Adipocyte (in vitro differentiated cells): ENCODE results near the gene ENTPD1.

Experiments
- DNase-seq: peaks from one replicate; pipeline ENCODE4 v3.0.0-alpha.2; 2015; ENCODE audit warnings: low read depth
- H3K27me3 ChIP-seq: replicated peaks from 2 replicates; pipeline ENCODE4 v1.7.0; 2013; ENCODE audit warnings: mild to moderate bottlenecking, low read length, moderate library complexity; ENCODE audit not compliant: control insufficient read depth, insufficient read depth
- H3K36me3 ChIP-seq: 2 replicates; pipeline ENCODE4 v1.7.0; 2013; ENCODE audit warnings: low read length, mild to moderate bottlenecking, moderate library complexity; ENCODE audit not compliant: control insufficient read depth, insufficient read depth, severe bottlenecking
- H3K4me1 ChIP-seq: 2 replicates; pipeline ENCODE4 v1.7.0; 2013; ENCODE audit warnings: mild to moderate bottlenecking, low read length, moderate library complexity; ENCODE audit not compliant: control insufficient read depth, insufficient read depth
- H3K4me3 ChIP-seq: 2 replicates; pipeline ENCODE4 v1.7.0; 2013; ENCODE audit warnings: mild to moderate bottlenecking, low read length, moderate library complexity
- H3K9ac ChIP-seq: 2 replicates; pipeline ENCODE4 v1.7.0; 2013; ENCODE audit warnings: mild to moderate bottlenecking, low read length, moderate library complexity
- H3K9me3 ChIP-seq: 2 replicates; pipeline ENCODE4 v1.7.0; 2013; ENCODE audit warnings: mild to moderate bottlenecking, low read length, moderate library complexity; ENCODE audit not compliant: control insufficient read depth

ENTPD1 gene

GRCh38 chr10:95788830-95789229, 32.9 kb downstream of the ENTPD1 start:
- H3K4me1 ChIP-seq, result peaks cover 17% of the 10 kb centered on the region
- H3K4me3 ChIP-seq, result no peak overlapping the region
- no peaks in the 10 kb centered on the region for H3K36me3 ChIP-seq
- no peak overlapping the region for H3K9ac ChIP-seq
- peak; percentile 79 for DNase-seq
- H3K9me3 ChIP-seq, result no peaks in the 10 kb centered on the region
- H3K27me3 ChIP-seq, result no peaks in the 10 kb centered on the region

- Histone ChIP-seq H3K9me3 (no peaks in the 10 kb centered on the region), H3K4me1 (peaks cover 17% of the 10 kb centered on the region), H3K4me3 (no peak overlapping the region), H3K27me3 (no peaks in the 10 kb centered on the region), H3K9ac (no peak overlapping the region), H3K36me3 (no peaks in the 10 kb centered on the region)
- peak; percentile 22 for DNase-seq
Observed at GRCh38 chr10:95789902-95790301, 33.9 kb downstream of the ENTPD1 start.

- no peak for DNase-seq
- H3K9me3 ChIP-seq, result no peaks in the 10 kb centered on the region
- H3K36me3 ChIP-seq, result no peaks in the 10 kb centered on the region
- H3K9ac ChIP-seq, result no peak overlapping the region
- H3K27me3 ChIP-seq, result no peaks in the 10 kb centered on the region
- H3K4me3 ChIP-seq, result no peak overlapping the region
- peaks cover 17% of the 10 kb centered on the region for H3K4me1 ChIP-seq
Observed at GRCh38 chr10:95790982-95791381, 35.0 kb downstream of the ENTPD1 start.

- H3K4me1 ChIP-seq, result peaks cover 17% of the 10 kb centered on the region
- no peaks in the 10 kb centered on the region for H3K36me3 ChIP-seq
- no peaks in the 10 kb centered on the region for H3K9me3 ChIP-seq
- no peaks in the 10 kb centered on the region for H3K27me3 ChIP-seq
- no peak overlapping the region for H3K9ac ChIP-seq
- no peak overlapping the region for H3K4me3 ChIP-seq
- DNase-seq, result no peak
Observed at GRCh38 chr10:95791425-95791979, 35.5 kb downstream of the ENTPD1 start.

GRCh38 chr10:95792211-95792780, 36.3 kb downstream of the ENTPD1 start:
- Histone ChIP-seq H3K27me3 (no peaks in the 10 kb centered on the region), H3K9me3 (no peaks in the 10 kb centered on the region), H3K9ac (no peak overlapping the region), H3K4me1 (peaks cover 17% of the 10 kb centered on the region), H3K36me3 (no peaks in the 10 kb centered on the region), H3K4me3 (no peak overlapping the region)
- DNase-seq, result peak; percentile 62

GRCh38 chr10:95792874-95793285, 36.9 kb downstream of the ENTPD1 start:
- no peaks in the 10 kb centered on the region for H3K9me3 ChIP-seq

GRCh38 chr10:95793401-95794045, 37.6 kb downstream of the ENTPD1 start:
- no peak for DNase-seq
- Histone ChIP-seq H3K4me3 (no peak overlapping the region), H3K36me3 (no peaks in the 10 kb centered on the region), H3K9me3 (no peaks in the 10 kb centered on the region), H3K9ac (no peak overlapping the region), H3K27me3 (no peaks in the 10 kb centered on the region), H3K4me1 (peaks cover 17% of the 10 kb centered on the region)

More at GRCh38 chr10:95792874-95793285, 36.9 kb downstream of the ENTPD1 start:
- Histone ChIP-seq H3K9ac (no peak overlapping the region), H3K4me1 (peaks cover 17% of the 10 kb centered on the region), H3K36me3 (no peaks in the 10 kb centered on the region), H3K27me3 (no peaks in the 10 kb centered on the region), H3K4me3 (no peak overlapping the region)
- peak; percentile 83 for DNase-seq

GRCh38 chr10:95794195-95794594, 38.2 kb downstream of the ENTPD1 start:
- no peak for DNase-seq
- Histone ChIP-seq H3K4me3 (no peak overlapping the region), H3K4me1 (peaks cover 17% of the 10 kb centered on the region), H3K36me3 (no peaks in the 10 kb centered on the region), H3K9me3 (no peaks in the 10 kb centered on the region), H3K27me3 (no peaks in the 10 kb centered on the region), H3K9ac (no peak overlapping the region)

GRCh38 chr10:95795602-95796001, 39.6 kb downstream of the ENTPD1 start:
- H3K9me3 ChIP-seq, result no peaks in the 10 kb centered on the region
- H3K27me3 ChIP-seq, result no peaks in the 10 kb centered on the region

GRCh38 chr10:95796504-95796903, 40.5 kb downstream of the ENTPD1 start:
- no peaks in the 10 kb centered on the region for H3K36me3 ChIP-seq
- no peaks in the 10 kb centered on the region for H3K27me3 ChIP-seq
- no peaks in the 10 kb centered on the region for H3K9me3 ChIP-seq
- H3K4me3 ChIP-seq, result no peak overlapping the region
- no peak for DNase-seq
- no peak overlapping the region for H3K9ac ChIP-seq
- peaks cover 17% of the 10 kb centered on the region for H3K4me1 ChIP-seq

More at GRCh38 chr10:95795602-95796001, 39.6 kb downstream of the ENTPD1 start:
- no peak for DNase-seq
- peaks cover 17% of the 10 kb centered on the region for H3K4me1 ChIP-seq
- H3K36me3 ChIP-seq, result no peaks in the 10 kb centered on the region
- H3K9ac ChIP-seq, result no peak overlapping the region
- no peak overlapping the region for H3K4me3 ChIP-seq

- no peak overlapping the region for H3K4me3 ChIP-seq
- no peaks in the 10 kb centered on the region for H3K36me3 ChIP-seq
- no peak overlapping the region for H3K9ac ChIP-seq
- no peaks in the 10 kb centered on the region for H3K9me3 ChIP-seq
- no peaks in the 10 kb centered on the region for H3K27me3 ChIP-seq
- H3K4me1 ChIP-seq, result peaks cover 3% of the 10 kb centered on the region
- DNase-seq, result no peak
Observed at GRCh38 chr10:95798096-95798855, 42.3 kb downstream of the ENTPD1 start.
